Right lung (tissue), 5 donors: ENCODE measurements around the gene MYH7. TPM values are rescaled to one million over a fixed set of nuclear protein-coding genes. Genes with fewer than 3 reads are reported as not detected.
"Not testable (repeated sequence)": the region's sequence is repeated elsewhere in the genome, so short reads cannot be mapped to it uniquely, and the experiment has no call there.

Source experiments
- DNase-seq, 2 donors: peaks; one replicate each; pipeline ENCODE4 v3.0.0-alpha.2; 2013
- polyA plus RNA-seq, 5 donors: library from polyadenylated mRNA; unstranded; fragments of 120-200 nt; gene quantifications; one replicate each; pipeline versions ENCODE4 v1.2.1 to v1.2.3, GENCODE V29; 2013; ENCODE audit warnings: inconsistent platforms in 1 of 5, low replicate concordance in 1 of 5; ENCODE audit not compliant: insufficient read length in 5 of 5, insufficient read depth in 1 of 5

Gene MYH7
- polyA plus RNA-seq, 5 donors, result 0.06 to 22.5 (median 0.27) TPM

GRCh38 chr14:23387916-23388882 is 47.3 kb downstream of the MYH7 start:
- no peak for DNase-seq

- DNase-seq, result no peak
Observed at GRCh38 chr14:23386999-23387398, 48.5 kb downstream of the MYH7 start.

GRCh38 chr14:23386266-23386657 is 49.2 kb downstream of the MYH7 start:
- DNase-seq, result not testable (repeated sequence)

GRCh38 chr14:23385642-23386265 is 49.7 kb downstream of the MYH7 start:
- DNase-seq, result no peak

- no peak for DNase-seq
Observed at GRCh38 chr14:23385244-23385641, 50.2 kb downstream of the MYH7 start.

GRCh38 chr14:23384364-23385080 is 50.9 kb downstream of the MYH7 start:
- no peak for DNase-seq

- DNase-seq, result no peak
Observed at GRCh38 chr14:23382731-23383440, 52.6 kb downstream of the MYH7 start.

GRCh38 chr14:23382276-23382675 is 53.2 kb downstream of the MYH7 start:
- DNase-seq, result no peak

- DNase-seq, result no peak
Observed at GRCh38 chr14:23381871-23382270, 53.6 kb downstream of the MYH7 start.

- no peak for DNase-seq
Observed at GRCh38 chr14:23380976-23381375, 54.5 kb downstream of the MYH7 start.

GRCh38 chr14:23380197-23380914 is 55.1 kb downstream of the MYH7 start:
- DNase-seq, result no peak

- peak; percentile 40 to 53 for DNase-seq
Observed at GRCh38 chr14:23379366-23380196, 55.9 kb downstream of the MYH7 start.

GRCh38 chr14:23378612-23379220 is 56.7 kb downstream of the MYH7 start:
- no peak for DNase-seq

- no peak for DNase-seq
Observed at GRCh38 chr14:23377573-23378563, 57.6 kb downstream of the MYH7 start.

GRCh38 chr14:23377198-23377550 is 58.3 kb downstream of the MYH7 start:
- DNase-seq, result no peak

- DNase-seq, result peak in 1 of 2 donors; percentile 30
Observed at GRCh38 chr14:23376482-23377197, 58.8 kb downstream of the MYH7 start, which contains the start of gene CMTM5. CMTM5 (plus strand) TSS chr14:23377046; CDS start chr14:23377252, 206 bp downstream.

- no peak for DNase-seq
Observed at GRCh38 chr14:23375527-23376251, 59.8 kb downstream of the MYH7 start.
